IMR-90 (cell line): Measurements from ENCODE around the gene IER3. TPM values are rescaled to one million over a fixed set of nuclear protein-coding genes. Genes with fewer than 3 reads are reported as not detected.

ENCODE experiments used
- ATAC-seq: fragments of 200-7000 bp; cut with Tn5 transposase; 2 replicates; pipeline ENCODE4 v1.9.1; 2020; ENCODE audit warnings: low read depth, mild to moderate bottlenecking, moderate library complexity
- BruUV-seq: library from RNA; stranded (reverse); fragments of 400-500 nt; replicated peaks from 2 replicates; lab custom pipeline; 2021; lab: Mats Ljungman, UMichigan
- CTCF ChIA-PET: fragments of 300-600 bp; formaldehyde crosslinking; extraction: SDS; loops from one replicate; lab custom pipeline; 2021; ENCODE audit warnings: antibody characterized with exemption; lab: Yijun Ruan, JAX
- POLR2A ChIA-PET: fragments of 300-600 bp; sonication (Branson Sonifier 250); formaldehyde crosslinking; loops from one replicate; lab custom pipeline; 2022; ENCODE audit warnings: antibody characterized with exemption; ENCODE audit not compliant: unreplicated experiment; lab: Charles Lee
- DNase-seq: peaks from one replicate; pipeline ENCODE4 v3.0.0; 2013
- H2AFZ ChIP-seq: replicated peaks from 2 replicates; pipeline ENCODE3; 2013; ENCODE audit warnings: low read length, mild to moderate bottlenecking; ENCODE audit not compliant: poor library complexity
- H2AK5ac ChIP-seq: 2 replicates; pipeline ENCODE4 v1.6.1; 2013; ENCODE audit warnings: low read depth, low read length, inconsistent platforms
- H2AK9ac ChIP-seq: replicated peaks from 2 replicates; pipeline ENCODE3; 2013; ENCODE audit warnings: mild to moderate bottlenecking, low read depth, low read length, moderate library complexity; ENCODE audit not compliant: poor library complexity
- H2BK120ac ChIP-seq: 2 replicates; pipeline ENCODE4 v1.6.1; 2013; ENCODE audit warnings: low read depth, low read length, inconsistent platforms
- H2BK15ac ChIP-seq: 3 replicates; pipeline ENCODE4 v1.6.1; 2013; ENCODE audit warnings: low read depth, low read length, inconsistent platforms
- H2BK20ac ChIP-seq: 2 replicates; pipeline ENCODE4 v1.6.1; 2013; ENCODE audit warnings: low read depth, mild to moderate bottlenecking, inconsistent platforms, low read length, moderate library complexity
- H2BK5ac ChIP-seq: 2 replicates; pipeline ENCODE4 v1.6.1; 2013; ENCODE audit warnings: mild to moderate bottlenecking, low read depth, low read length, inconsistent platforms; ENCODE audit not compliant: poor library complexity, severe bottlenecking
- H3K14ac ChIP-seq: replicated peaks from 2 replicates; pipeline ENCODE4 v1.6.1; 2013; ENCODE audit warnings: low read depth, low read length, inconsistent platforms
- H3K18ac ChIP-seq: 2 replicates; pipeline ENCODE4 v1.6.1; 2013; ENCODE audit warnings: low read depth, low read length, control low read depth
- H3K23ac ChIP-seq: 2 replicates; pipeline ENCODE4 v1.6.1; 2013; ENCODE audit warnings: low read depth, low read length, inconsistent platforms
- H3K27ac ChIP-seq: 2 replicates; pipeline ENCODE4 v1.5.1; 2013; ENCODE audit warnings: mild to moderate bottlenecking, control low read depth, low read length; ENCODE audit not compliant: insufficient read depth
- H3K27me3 ChIP-seq: 2 replicates; pipeline ENCODE4 v1.6.1; 2013; ENCODE audit warnings: low read length; ENCODE audit not compliant: control insufficient read depth, insufficient read depth
- H3K36me3 ChIP-seq: 2 replicates; pipeline ENCODE4 v1.6.1; 2013; ENCODE audit warnings: low read length, mixed read lengths; ENCODE audit not compliant: control insufficient read depth, insufficient read depth
- H3K4ac ChIP-seq: 2 replicates; pipeline ENCODE4 v1.6.1; 2013; ENCODE audit warnings: low read depth, low read length, inconsistent platforms
- H3K4me1 ChIP-seq: 2 replicates; pipeline ENCODE4 v1.6.1; 2013; ENCODE audit warnings: low read length, mixed read lengths; ENCODE audit not compliant: control insufficient read depth, insufficient read depth
- H3K4me2 ChIP-seq: 2 replicates; pipeline ENCODE4 v1.6.1; 2013; ENCODE audit warnings: low read depth, mild to moderate bottlenecking, control low read depth, low read length, moderate library complexity
- H3K4me3 ChIP-seq: 2 replicates; pipeline ENCODE4 v1.5.1; 2013; ENCODE audit warnings: low read depth, mild to moderate bottlenecking, control low read depth, low read length, moderate library complexity; ENCODE audit not compliant: insufficient read depth
- H3K56ac ChIP-seq: 2 replicates; pipeline ENCODE4 v1.6.1; 2013; ENCODE audit warnings: low read length, inconsistent platforms; ENCODE audit not compliant: insufficient read depth; ENCODE audit errors: extremely low read depth
- H3K79me1 ChIP-seq, 2 experiments: 2 replicates each; pipeline ENCODE4 v1.6.1; 2013; ENCODE audit warnings: low read length in 2 of 2, inconsistent platforms in 1 of 2, low read depth in 1 of 2
- H3K9ac ChIP-seq: 2 replicates; pipeline ENCODE4 v1.6.1; 2013; ENCODE audit warnings: low read depth, low read length, control low read depth
- H3K9me1 ChIP-seq: 2 replicates; pipeline ENCODE4 v1.6.1; 2013; ENCODE audit warnings: low read length, inconsistent platforms; ENCODE audit not compliant: insufficient read depth
- H3K9me3 ChIP-seq: 2 replicates; pipeline ENCODE4 v1.6.1; 2013; ENCODE audit warnings: low read length; ENCODE audit not compliant: control insufficient read depth, insufficient read depth
- H4K20me1 ChIP-seq: 2 replicates; pipeline ENCODE4 v1.6.1; 2013; ENCODE audit warnings: low read length, inconsistent platforms; ENCODE audit not compliant: insufficient read depth
- H4K5ac ChIP-seq: 2 replicates; pipeline ENCODE4 v1.6.1; 2013; ENCODE audit warnings: mild to moderate bottlenecking, low read depth, low read length, control low read depth
- H4K8ac ChIP-seq, 2 experiments: 2 replicates each; pipeline ENCODE4 v1.6.1; 2013; ENCODE audit warnings: low read depth in 2 of 2, low read length in 2 of 2, control low read depth in 1 of 2, inconsistent platforms in 1 of 2
- H4K91ac ChIP-seq: 2 replicates; pipeline ENCODE4 v1.6.1; 2013; ENCODE audit warnings: low read depth, low read length, inconsistent platforms; ENCODE audit not compliant: insufficient read depth
- BHLHE40 ChIP-seq: fragments of 150-350 bp; IDR thresholded peaks from 2 replicates; pipeline ENCODE4 v1.6.1; 2016; ENCODE audit warnings: mild to moderate bottlenecking, low read depth, low read length
- CEBPB ChIP-seq: IDR thresholded peaks from 2 replicates; pipeline ENCODE4 v1.6.1; 2012; ENCODE audit warnings: low read depth, low read length, improper control_type of control experiment
- CHD1 ChIP-seq: IDR thresholded peaks from 2 replicates; pipeline ENCODE4 v1.6.1; 2012; ENCODE audit warnings: low read depth, low read length, improper control_type of control experiment
- CTCF ChIP-seq: conservative IDR thresholded peaks from 2 replicates; pipeline ENCODE4 v1.5.1; 2012; ENCODE audit warnings: mild to moderate bottlenecking, low read depth, low read length, improper control_type of control experiment
- ELK1 ChIP-seq: fragments of 150-350 bp; IDR thresholded peaks from 2 replicates; pipeline ENCODE4 v1.6.1; 2016; ENCODE audit warnings: low read depth, mild to moderate bottlenecking, low read length, moderate library complexity, borderline replicate concordance
- FOS ChIP-seq: fragments of 150-350 bp; IDR thresholded peaks from 2 replicates; pipeline ENCODE4 v1.6.1; 2016; ENCODE audit warnings: low read depth, low read length
- MAFK ChIP-seq: IDR thresholded peaks from 2 replicates; pipeline ENCODE4 v1.6.1; 2012; ENCODE audit warnings: low read depth, low read length, improper control_type of control experiment
- MAZ ChIP-seq: IDR thresholded peaks from 2 replicates; pipeline ENCODE4 v1.6.1; 2012; ENCODE audit warnings: low read depth, mild to moderate bottlenecking, low read length, improper control_type of control experiment, moderate library complexity, borderline replicate concordance
- MXI1 ChIP-seq: IDR thresholded peaks from 2 replicates; pipeline ENCODE4 v1.6.1; 2012; ENCODE audit warnings: low read depth, mild to moderate bottlenecking, low read length, moderate library complexity, borderline replicate concordance
- POLR2A ChIP-seq: IDR thresholded peaks from 2 replicates; pipeline ENCODE4 v1.6.1; 2012; ENCODE audit warnings: mild to moderate bottlenecking, low read depth, low read length
- RAD21 ChIP-seq: IDR thresholded peaks from 2 replicates; pipeline ENCODE4 v1.6.1; 2012; ENCODE audit warnings: low read length, improper control_type of control experiment
- RCOR1 ChIP-seq: IDR thresholded peaks from 2 replicates; pipeline ENCODE4 v1.6.1; 2012; ENCODE audit warnings: mild to moderate bottlenecking, low read length, improper control_type of control experiment; ENCODE audit not compliant: insufficient replicate concordance
- RFX5 ChIP-seq: IDR thresholded peaks from 2 replicates; pipeline ENCODE4 v1.8.0; 2012; ENCODE audit warnings: low read depth, mild to moderate bottlenecking, low read length, moderate library complexity
- SMC3 ChIP-seq: fragments of 150-350 bp; IDR thresholded peaks from 2 replicates; pipeline ENCODE4 v1.6.1; 2016; ENCODE audit warnings: low read depth, mild to moderate bottlenecking, antibody characterized with exemption, low read length, moderate library complexity
- WGBS, 2 experiments: methylation state at CpG; one replicate each; pipeline versions ENCODE4 v1.1.5 to v1.1.7; 2013; ENCODE audit warnings: missing lambda C conversion rate in 2 of 2; ENCODE audit not compliant: insufficient read length in 1 of 2; ENCODE audit errors: extremely low coverage in 2 of 2; 5-methylcytosine and 5-hydroxymethylcytosine counted together
- dilution Hi-C: fragments of 300-500 bp; cut with HindIII; formaldehyde crosslinking; loops from one replicate; pipeline ENCODE4 v1.14.3; 2018; ENCODE audit warnings: low sequenced_read_pairs; ENCODE audit not compliant: unreplicated experiment
- in situ Hi-C: fragments of 300-500 bp; cut with MboI; formaldehyde crosslinking; loops from 3 replicates; pipeline ENCODE4 v1.14.3; 2019; ENCODE audit warnings: low sequenced_read_pairs, inconsistent platforms, mixed read lengths
- intact Hi-C: fragments of 100-400 bp; cut with micrococcal nuclease; formaldehyde crosslinking; loops from 2 replicates; pipeline ENCODE4 v1.10.0; 2022
- polyA plus RNA-seq, 3 experiments: library from polyadenylated mRNA; depleted of rRNA; stranded (reverse); fragments of >200 nt; gene quantifications; 2 replicates each; pipeline ENCODE4 v1.2.3, GENCODE V29; 2012; ENCODE audit warnings: low replicate concordance in 1 of 3
- total RNA-seq: library from RNA; depleted of rRNA; stranded (reverse); fragments of >200 nt; gene quantifications from 2 replicates; pipeline ENCODE4 v1.2.3, GENCODE V29; 2012

IER3 gene
- total and polyA plus RNA-seq, 2 of the 4 experiments (the other 2 are of a cell fraction): 38.4 to 159 TPM

- Histone ChIP-seq H2BK15ac (peak overlapping the region; percentile 100), H2AK5ac (peak overlapping the region; percentile 77)
- CTCF ChIA-PET: interaction anchor here (1.2 kb wide), 1 partner anchor 12 kb away, joined by 5 read pairs; no protein-coding TSS in a partner anchor
- TF ChIP-seq POLR2A (no peak), CHD1 (no peak), ELK1 (no peak), RAD21 (no peak), MAZ (no peak), RCOR1 (no peak), CEBPB (no peak), BHLHE40 (no peak), MXI1 (no peak), CTCF (no peak), FOS (no peak), RFX5 (no peak), MAFK (no peak), SMC3 (no peak)
Observed at GRCh38 chr6:30767158-30767943, 23.0 kb upstream of the IER3 start.

More at GRCh38 chr6:30767158-30767943, 23.0 kb upstream of the IER3 start:
- Histone ChIP-seq H2BK5ac (peak overlapping the region; percentile 9), H2AK9ac (no peak overlapping the region), H4K91ac (peak overlapping the region; percentile 38), H3K14ac (no peak overlapping the region; the same call in 1 of the 2 replicates), H4K8ac (peak overlapping the region in 1 of 2 experiments; percentile 24; a peak in 1 of 4 replicates), H3K4me3 (no peak overlapping the region), H3K9me1 (peaks cover 24% of the 10 kb centered on the region), H3K4ac (peak overlapping the region; percentile 63), H3K9me3 (no peaks in the 10 kb centered on the region), H3K18ac (0 out of 2 replicates have a peak overlapping the region, but pooled peaks have one; percentile 14), H3K27me3 (no peaks in the 10 kb centered on the region), H3K23ac (no peak overlapping the region), H4K20me1 (no peaks in the 10 kb centered on the region), H3K56ac (no peak overlapping the region), H3K4me2 (no peak overlapping the region), H2BK20ac (peak overlapping the region; percentile 75; the same call in 1 of the 2 replicates), H3K9ac (no peak overlapping the region), H3K79me1 (peaks cover 0 to 26% of the 10 kb centered on the region in 2 experiments; a peak in 3 of 4 replicates), H2BK120ac (peak overlapping the region; percentile 96), H3K4me1 (peaks cover 34% of the 10 kb centered on the region), H4K5ac (no peak overlapping the region; the same call in 1 of the 2 replicates), H3K27ac (no peak overlapping the region), H3K36me3 (no peaks in the 10 kb centered on the region), H2AFZ (no peak overlapping the region)
- ATAC-seq (no peak), DNase-seq (no peak)
- dilution Hi-C loops (no loop called here), intact Hi-C loops (no loop called here), in situ Hi-C loops (no loop called here)
- WGBS, 2 experiments: 80% methylated on average over 1 of the region's 9 CpGs; no CpG with 5 or more reads in 1 of the 2 experiments
- no TSS peak for BruUV-seq
- POLR2A ChIA-PET: interaction anchor here (2.4 kb wide), 1 partner anchor 15 kb away, joined by 14 read pairs; no protein-coding TSS in a partner anchor
